ENCODE results near the gene ZNF76.

DNA sequence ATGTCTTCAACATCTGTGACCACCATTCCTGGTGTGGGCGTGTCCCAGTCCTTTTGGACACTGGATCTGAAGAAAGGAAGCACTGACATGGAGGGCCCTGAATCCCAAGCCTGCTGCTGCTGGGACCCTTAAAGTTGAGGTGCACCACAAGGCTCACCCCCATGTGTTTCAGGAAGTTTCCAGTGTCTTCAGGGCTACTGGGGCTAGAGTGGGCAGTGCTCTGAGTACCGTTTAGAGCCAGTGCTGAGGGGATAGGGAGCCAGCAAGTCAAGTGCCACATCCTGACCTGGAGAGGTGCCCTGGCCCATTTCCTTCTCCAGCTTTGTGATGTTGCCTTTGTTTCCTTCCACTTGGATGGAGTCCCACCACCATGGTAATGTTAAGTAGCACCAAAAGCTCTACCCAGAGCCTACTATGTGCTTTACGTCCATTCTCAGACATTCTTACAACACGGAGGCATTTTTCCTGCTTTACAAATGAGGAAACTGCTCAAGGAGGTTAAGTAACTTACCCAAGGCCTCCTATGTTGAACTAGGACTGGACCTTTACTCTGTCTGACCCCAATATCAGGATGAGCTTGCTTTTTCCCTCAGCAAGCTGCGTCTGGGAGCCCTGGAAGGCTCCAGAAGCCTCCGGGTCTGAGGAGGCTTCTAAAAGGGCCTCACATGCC, 37.5 kb downstream of the ZNF76 start:
- TF ChIP-seq POLR2A (IDR thresholded peaks at IDR 0.05) = no peak
- TF ChIP-seq, protein P1, sequence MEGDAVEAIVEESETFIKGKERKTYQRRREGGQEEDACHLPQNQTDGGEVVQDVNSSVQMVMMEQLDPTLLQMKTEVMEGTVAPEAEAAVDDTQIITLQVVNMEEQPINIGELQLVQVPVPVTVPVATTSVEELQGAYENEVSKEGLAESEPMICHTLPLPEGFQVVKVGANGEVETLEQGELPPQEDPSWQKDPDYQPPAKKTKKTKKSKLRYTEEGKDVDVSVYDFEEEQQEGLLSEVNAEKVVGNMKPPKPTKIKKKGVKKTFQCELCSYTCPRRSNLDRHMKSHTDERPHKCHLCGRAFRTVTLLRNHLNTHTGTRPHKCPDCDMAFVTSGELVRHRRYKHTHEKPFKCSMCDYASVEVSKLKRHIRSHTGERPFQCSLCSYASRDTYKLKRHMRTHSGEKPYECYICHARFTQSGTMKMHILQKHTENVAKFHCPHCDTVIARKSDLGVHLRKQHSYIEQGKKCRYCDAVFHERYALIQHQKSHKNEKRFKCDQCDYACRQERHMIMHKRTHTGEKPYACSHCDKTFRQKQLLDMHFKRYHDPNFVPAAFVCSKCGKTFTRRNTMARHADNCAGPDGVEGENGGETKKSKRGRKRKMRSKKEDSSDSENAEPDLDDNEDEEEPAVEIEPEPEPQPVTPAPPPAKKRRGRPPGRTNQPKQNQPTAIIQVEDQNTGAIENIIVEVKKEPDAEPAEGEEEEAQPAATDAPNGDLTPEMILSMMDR (IDR thresholded peaks at IDR 0.05) = no peak

Data from suprapubic skin (tissue), 3 donors.